Spleen (tissue), 11 donors: Measurements from ENCODE around the gene NRARP. TPM values are rescaled to one million over a fixed set of nuclear protein-coding genes. Genes with fewer than 3 reads are reported as not detected.

Source experiments
- DNase-seq: peaks from one replicate; pipeline ENCODE4 v3.0.0-alpha.2; 2020
- H3K27ac ChIP-seq, 8 donors: fragments of 200-600 bp; sonication (generic) in 7 of 8; 1 replicate in 4 of 8; 2 replicates in 4 of 8; pipeline versions ENCODE4 v1.5.0 to v1.8.0; 2016 to 2021; ENCODE audit warnings: inconsistent platforms in 4 of 8, mild to moderate bottlenecking in 4 of 8, moderate library complexity in 1 of 8
- H3K27me3 ChIP-seq, 7 donors: fragments of 200-600 bp; sonication (generic) in 6 of 7; replicated peaks in 1 of 7; 1 replicate in 4 of 7; 2 replicates in 3 of 7; pipeline versions ENCODE4 v1.5.0 to v1.8.0; 2016 to 2021; ENCODE audit warnings: inconsistent platforms in 3 of 7, mild to moderate bottlenecking in 1 of 7
- H3K36me3 ChIP-seq, 6 donors: fragments of 200-600 bp; sonication (generic) in 5 of 6; 1 replicate in 4 of 6; 2 replicates in 2 of 6; pipeline versions ENCODE4 v1.5.0 to v1.8.0; 2016 to 2021; ENCODE audit warnings: inconsistent platforms in 2 of 6
- H3K4me1 ChIP-seq, 6 donors: fragments of 200-600 bp; sonication (generic) in 5 of 6; 1 replicate in 3 of 6; 2 replicates in 3 of 6; pipeline versions ENCODE4 v1.5.0 to v1.8.0; 2016 to 2021; ENCODE audit warnings: inconsistent platforms in 3 of 6
- H3K4me3 ChIP-seq, 8 donors: fragments of 200-600 bp; sonication (generic) in 7 of 8; 1 replicate in 4 of 8; 2 replicates in 4 of 8; pipeline versions ENCODE4 v1.5.0 to v1.8.0; 2016 to 2021; ENCODE audit warnings: inconsistent platforms in 4 of 8, mild to moderate bottlenecking in 4 of 8, moderate library complexity in 2 of 8
- H3K9me3 ChIP-seq, 8 donors: fragments of 200-600 bp; sonication (generic) in 7 of 8; 1 replicate in 4 of 8; 2 replicates in 4 of 8; pipeline versions ENCODE4 v1.5.0 to v1.8.0; 2016 to 2021; ENCODE audit warnings: inconsistent platforms in 4 of 8
- CTCF ChIP-seq, 11 experiments: fragments of 200-600 bp in 7 of 11; fragments of 450-650 bp in 4 of 11; sonication (generic) in 4 of 11; IDR thresholded peaks in 8 of 11; conservative IDR thresholded peaks in 3 of 11; 1 replicate in 7 of 11; 2 replicates in 4 of 11; pipeline versions ENCODE4 v1.4.0 to v1.8.0; 2016 to 2021; ENCODE audit warnings: antibody characterized with exemption in 11 of 11, inconsistent platforms in 4 of 11, mild to moderate bottlenecking in 1 of 11
- POLR2A ChIP-seq, 3 donors: fragments of 450-650 bp; IDR thresholded peaks; one replicate each; pipeline ENCODE4 v1.5.1; 2017; ENCODE audit warnings: antibody characterized with exemption in 3 of 3, mild to moderate bottlenecking in 1 of 3
- POLR2AphosphoS5 ChIP-seq, 3 donors: sonication (generic); formaldehyde crosslinking; IDR thresholded peaks; one replicate each; pipeline ENCODE4 v1.5.1; 2017; ENCODE audit warnings: antibody characterized with exemption in 3 of 3
- WGBS, 5 donors: extraction: QIAGEN DNeasy Blood & Tissue Kit in 3 of 5; methylation state at CpG; one replicate each; pipeline versions ENCODE4 v1.1.5 to v1.1.7; 2013 to 2018; 5-methylcytosine and 5-hydroxymethylcytosine counted together
- intact Hi-C: fragments of 100-400 bp; cut with DNase I; formaldehyde crosslinking; loops from one replicate; pipeline ENCODE4 v1.15.0; 2023; ENCODE audit warnings: low total_unique reads
- polyA plus RNA-seq, 3 donors: library from polyadenylated mRNA; stranded (reverse); fragments of 200-250 nt; gene quantifications; one replicate each; pipeline ENCODE4 v1.2.1, GENCODE V29; 2013
- total RNA-seq, 7 donors: library from RNA; depleted of rRNA in 3 of 7; stranded (reverse); fragments of >200 nt in 3 of 7; fragmentation: NEBNext Ultra II Directional in 4 of 7; extraction: Animal tissue kit (Norgen Biotek cat#: 25700) in 4 of 7; gene quantifications; one replicate each; pipeline versions ENCODE4 v1.1.0 to v1.2.1, GENCODE V29; 2016 to 2021
- donor health status: healthy with polysubstance abuse.
- donor health status: DM: no; HTN: no; CAD: no; lungs with moderate emphysema.
- donor health status: DM: no; HTN: no; CAD: no.
- donor health status: Bipolar disorder and iron deficiency.
- donor health status: healthy.
- donor health status: DM: no; HTN: no; CAD: no.
- donor health status: DM: yes; HTN: yes; CAD: no.

The NRARP gene
- total and polyA plus RNA-seq, 10 donors: 0.37 to 24.4 (median 8.0) TPM

- H3K9me3 ChIP-seq: peaks cover 0 to 5% (median 0%) of the 10 kb centered on the region in 8 donors
- H3K27ac ChIP-seq: peak overlapping the region; percentile 11 to 82 (median 66)
- intact Hi-C loops: loop anchor here (5.0 to 10.0 kb wide), 2 partner anchors 111 to 229 kb away; no protein-coding TSS in a partner anchor
- H3K27me3 ChIP-seq: peaks cover 2 to 86% (median 45%) of the 10 kb centered on the region in 7 donors
- WGBS, 5 donors: 10 to 33% (median 13%) methylated on average over 38 to 77 of the region's 78 CpGs
- H3K4me3 ChIP-seq: peak overlapping the region in 7 of 8 donors; percentile 24 to 75 (median 41)
- peaks cover 16 to 71% (median 51%) of the 10 kb centered on the region in 6 donors for H3K4me1 ChIP-seq
- H3K36me3 ChIP-seq: no peaks in the 10 kb centered on the region
- TF ChIP-seq POLR2AphosphoS5 (IDR thresholded peaks at IDR 0.05) (no peak), POLR2A (IDR thresholded peaks at IDR 0.05) (no peak), CTCF (IDR thresholded peaks at IDR 0.05 in 8 of 11, conservative IDR thresholded peaks at IDR 0.05 in 3 of 11) (no peak)
- no peak for DNase-seq
Measured at GRCh38 chr9:137295849-137296669, 6.0 kb downstream of the NRARP start.

- DNase-seq: peak; percentile 89
- peaks cover 2 to 78% (median 44%) of the 10 kb centered on the region in 7 donors for H3K27me3 ChIP-seq
Measured at GRCh38 chr9:137295238-137295811, 6.7 kb downstream of the NRARP start.

GRCh38 chr9:137294681-137295237 is 7.3 kb downstream of the NRARP start:
- DNase-seq: no peak
- peak overlapping the region in 1 of 8 donors; percentile 5 for H3K27ac ChIP-seq
- peaks cover 0 to 5% (median 0%) of the 10 kb centered on the region in 8 donors for H3K9me3 ChIP-seq
- intact Hi-C loops: loop anchor here (5.0 to 10.0 kb wide), 2 partner anchors 113 to 230 kb away; no protein-coding TSS in a partner anchor
- H3K4me3 ChIP-seq: peak overlapping the region in 7 of 8 donors; percentile 24 to 75 (median 41)
- peaks cover 16 to 58% (median 42%) of the 10 kb centered on the region in 6 donors for H3K4me1 ChIP-seq
- no peaks in the 10 kb centered on the region for H3K36me3 ChIP-seq
- 16 to 23% (median 18%) methylated on average over 17 to 35 of the region's 35 CpGs for WGBS, 5 donors
- peak in 1 of 11 experiments; percentile 22 for TF ChIP-seq CTCF (IDR thresholded peaks at IDR 0.05 in 8 of 11, conservative IDR thresholded peaks at IDR 0.05 in 3 of 11)
- no peak for TF ChIP-seq POLR2A (IDR thresholded peaks at IDR 0.05)
- H3K27me3 ChIP-seq: peaks cover 2 to 73% (median 39%) of the 10 kb centered on the region in 7 donors

More at GRCh38 chr9:137295238-137295811, 6.7 kb downstream of the NRARP start:
- WGBS, 5 donors: 1 to 5% (median 3%) methylated on average over 10 to 76 of the region's 76 CpGs
- peaks cover 16 to 63% (median 45%) of the 10 kb centered on the region in 6 donors for H3K4me1 ChIP-seq
- intact Hi-C loops: loop anchor here (5.0 to 10.0 kb wide), 2 partner anchors 112 to 229 kb away; no protein-coding TSS in a partner anchor
- peak overlapping the region in 4 of 8 donors; percentile 63 to 82 (median 73) for H3K27ac ChIP-seq
- peaks cover 0 to 5% (median 0%) of the 10 kb centered on the region in 8 donors for H3K9me3 ChIP-seq
- H3K36me3 ChIP-seq: no peaks in the 10 kb centered on the region
- peak in 1 of 3 donors; percentile 6 for TF ChIP-seq POLR2AphosphoS5 (IDR thresholded peaks at IDR 0.05)
- TF ChIP-seq POLR2A (IDR thresholded peaks at IDR 0.05): no peak
- peak in 7 of 11 experiments; percentile 27 to 88 (median 77) for TF ChIP-seq CTCF (IDR thresholded peaks at IDR 0.05 in 8 of 11, conservative IDR thresholded peaks at IDR 0.05 in 3 of 11)
- peak overlapping the region in 7 of 8 donors; percentile 24 to 75 (median 41) for H3K4me3 ChIP-seq
